Stimulated activated CD4-positive, alpha-beta T cell treated with anti-CD3 and anti-CD28 coated beads, Interleukin-4, amount 100 ng/mL, for 24 hours (primary cell): Measurements from ENCODE around the gene SLC35E4.
"Not testable (repeated sequence)": the region's sequence is repeated elsewhere in the genome, so short reads cannot be mapped to it uniquely, and the experiment has no call there.

Experiments used
- DNase-seq: peaks from one replicate; pipeline ENCODE4 v3.0.0-alpha.2; 2020

Gene SLC35E4

GRCh38 chr22:30635273-30636225 is at the start of gene SLC35E4:
TSS of gene SLC35E4 (plus strand) at chr22:30635781. CDS start at chr22:30636451, 670 bp downstream.
- peak; percentile 95 for DNase-seq

- DNase-seq = no peak
These were observed 49.2 kb upstream of the SLC35E4 start for GRCh38 chr22:30586414-30586813.

GRCh38 chr22:30591191-30591587 is 44.4 kb upstream of the SLC35E4 start:
- no peak for DNase-seq

GRCh38 chr22:30591588-30592359 is 43.8 kb upstream of the SLC35E4 start, which contains the start of gene PES1:
TSS of gene PES1 (minus strand) at chr22:30591910. CDS start at chr22:30591833, 77 bp downstream.
- DNase-seq = peak; percentile 95

GRCh38 chr22:30592360-30592713 is 43.2 kb upstream of the SLC35E4 start:
- not testable (repeated sequence) for DNase-seq

GRCh38 chr22:30596199-30596598 is 39.4 kb upstream of the SLC35E4 start:
- no peak for DNase-seq

- DNase-seq = no peak
These were observed 38.7 kb upstream of the SLC35E4 start for GRCh38 chr22:30596886-30597285.

- DNase-seq = no peak
These were observed 36.6 kb upstream of the SLC35E4 start for GRCh38 chr22:30598986-30599385.

- DNase-seq = no peak
These were observed 34.7 kb upstream of the SLC35E4 start for GRCh38 chr22:30600921-30601320.

GRCh38 chr22:30601464-30601863 is 34.1 kb upstream of the SLC35E4 start:
- no peak for DNase-seq

GRCh38 chr22:30602049-30602448 is 33.5 kb upstream of the SLC35E4 start:
- DNase-seq = peak; percentile 14

GRCh38 chr22:30603801-30604200 is 31.8 kb upstream of the SLC35E4 start:
- DNase-seq = no peak

- no peak for DNase-seq
These were observed 30.9 kb upstream of the SLC35E4 start for GRCh38 chr22:30604723-30605122.

GRCh38 chr22:30605449-30606110 is 30.0 kb upstream of the SLC35E4 start:
- DNase-seq = peak; percentile 40

GRCh38 chr22:30606455-30607299 is 28.9 kb upstream of the SLC35E4 start, which contains the start of gene TCN2:
TSS of gene TCN2 (plus strand) at chr22:30607174. CDS start at chr22:30607332, 158 bp downstream.
- DNase-seq = peak; percentile 26

- DNase-seq = no peak
These were observed 28.2 kb upstream of the SLC35E4 start for GRCh38 chr22:30607300-30607930.

- no peak for DNase-seq
These were observed 27.6 kb upstream of the SLC35E4 start for GRCh38 chr22:30607939-30608338.

GRCh38 chr22:30609260-30610185 is 26.1 kb upstream of the SLC35E4 start:
- peak; percentile 26 for DNase-seq

GRCh38 chr22:30610299-30610698 is 25.3 kb upstream of the SLC35E4 start:
- DNase-seq = no peak

GRCh38 chr22:30611197-30611596 is 24.4 kb upstream of the SLC35E4 start:
- no peak for DNase-seq
